Measurements from ENCODE around the gene TSPAN8. TPM values are rescaled to one million over a fixed set of nuclear protein-coding genes. Genes with fewer than 3 reads are reported as not detected.

The TSPAN8 gene
- total and polyA plus RNA-seq, 2 experiments from 2014 or later = not detected

DNA sequence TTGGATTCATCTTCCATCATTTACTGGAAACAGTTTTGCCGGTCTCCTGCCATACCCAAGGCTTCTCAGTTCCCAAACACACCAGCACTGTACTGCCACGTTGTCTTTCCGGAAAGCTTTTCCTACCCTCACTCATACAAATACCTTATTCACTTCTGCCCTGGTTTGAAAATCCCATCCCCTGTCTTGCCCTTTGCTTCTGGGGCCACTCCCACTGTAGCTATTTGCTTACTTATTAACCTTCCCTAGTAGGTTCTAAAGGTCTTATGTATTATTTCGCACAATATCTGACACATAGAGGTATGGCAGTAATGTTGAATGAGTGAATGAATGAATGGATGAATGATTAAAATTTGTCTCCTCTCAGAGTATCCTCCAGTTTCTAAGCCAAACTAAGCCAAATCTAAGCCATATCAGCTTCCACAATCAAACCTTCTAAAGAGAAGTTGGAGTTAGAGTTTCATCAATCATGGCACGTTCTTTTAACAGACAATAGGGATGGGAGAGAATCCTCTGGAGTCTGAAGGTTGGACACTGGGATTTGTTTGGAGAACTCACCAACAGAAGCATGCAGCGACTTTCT, 18.6 kb downstream of the TSPAN8 start (continued):
- TF ChIP-seq, protein P1, sequence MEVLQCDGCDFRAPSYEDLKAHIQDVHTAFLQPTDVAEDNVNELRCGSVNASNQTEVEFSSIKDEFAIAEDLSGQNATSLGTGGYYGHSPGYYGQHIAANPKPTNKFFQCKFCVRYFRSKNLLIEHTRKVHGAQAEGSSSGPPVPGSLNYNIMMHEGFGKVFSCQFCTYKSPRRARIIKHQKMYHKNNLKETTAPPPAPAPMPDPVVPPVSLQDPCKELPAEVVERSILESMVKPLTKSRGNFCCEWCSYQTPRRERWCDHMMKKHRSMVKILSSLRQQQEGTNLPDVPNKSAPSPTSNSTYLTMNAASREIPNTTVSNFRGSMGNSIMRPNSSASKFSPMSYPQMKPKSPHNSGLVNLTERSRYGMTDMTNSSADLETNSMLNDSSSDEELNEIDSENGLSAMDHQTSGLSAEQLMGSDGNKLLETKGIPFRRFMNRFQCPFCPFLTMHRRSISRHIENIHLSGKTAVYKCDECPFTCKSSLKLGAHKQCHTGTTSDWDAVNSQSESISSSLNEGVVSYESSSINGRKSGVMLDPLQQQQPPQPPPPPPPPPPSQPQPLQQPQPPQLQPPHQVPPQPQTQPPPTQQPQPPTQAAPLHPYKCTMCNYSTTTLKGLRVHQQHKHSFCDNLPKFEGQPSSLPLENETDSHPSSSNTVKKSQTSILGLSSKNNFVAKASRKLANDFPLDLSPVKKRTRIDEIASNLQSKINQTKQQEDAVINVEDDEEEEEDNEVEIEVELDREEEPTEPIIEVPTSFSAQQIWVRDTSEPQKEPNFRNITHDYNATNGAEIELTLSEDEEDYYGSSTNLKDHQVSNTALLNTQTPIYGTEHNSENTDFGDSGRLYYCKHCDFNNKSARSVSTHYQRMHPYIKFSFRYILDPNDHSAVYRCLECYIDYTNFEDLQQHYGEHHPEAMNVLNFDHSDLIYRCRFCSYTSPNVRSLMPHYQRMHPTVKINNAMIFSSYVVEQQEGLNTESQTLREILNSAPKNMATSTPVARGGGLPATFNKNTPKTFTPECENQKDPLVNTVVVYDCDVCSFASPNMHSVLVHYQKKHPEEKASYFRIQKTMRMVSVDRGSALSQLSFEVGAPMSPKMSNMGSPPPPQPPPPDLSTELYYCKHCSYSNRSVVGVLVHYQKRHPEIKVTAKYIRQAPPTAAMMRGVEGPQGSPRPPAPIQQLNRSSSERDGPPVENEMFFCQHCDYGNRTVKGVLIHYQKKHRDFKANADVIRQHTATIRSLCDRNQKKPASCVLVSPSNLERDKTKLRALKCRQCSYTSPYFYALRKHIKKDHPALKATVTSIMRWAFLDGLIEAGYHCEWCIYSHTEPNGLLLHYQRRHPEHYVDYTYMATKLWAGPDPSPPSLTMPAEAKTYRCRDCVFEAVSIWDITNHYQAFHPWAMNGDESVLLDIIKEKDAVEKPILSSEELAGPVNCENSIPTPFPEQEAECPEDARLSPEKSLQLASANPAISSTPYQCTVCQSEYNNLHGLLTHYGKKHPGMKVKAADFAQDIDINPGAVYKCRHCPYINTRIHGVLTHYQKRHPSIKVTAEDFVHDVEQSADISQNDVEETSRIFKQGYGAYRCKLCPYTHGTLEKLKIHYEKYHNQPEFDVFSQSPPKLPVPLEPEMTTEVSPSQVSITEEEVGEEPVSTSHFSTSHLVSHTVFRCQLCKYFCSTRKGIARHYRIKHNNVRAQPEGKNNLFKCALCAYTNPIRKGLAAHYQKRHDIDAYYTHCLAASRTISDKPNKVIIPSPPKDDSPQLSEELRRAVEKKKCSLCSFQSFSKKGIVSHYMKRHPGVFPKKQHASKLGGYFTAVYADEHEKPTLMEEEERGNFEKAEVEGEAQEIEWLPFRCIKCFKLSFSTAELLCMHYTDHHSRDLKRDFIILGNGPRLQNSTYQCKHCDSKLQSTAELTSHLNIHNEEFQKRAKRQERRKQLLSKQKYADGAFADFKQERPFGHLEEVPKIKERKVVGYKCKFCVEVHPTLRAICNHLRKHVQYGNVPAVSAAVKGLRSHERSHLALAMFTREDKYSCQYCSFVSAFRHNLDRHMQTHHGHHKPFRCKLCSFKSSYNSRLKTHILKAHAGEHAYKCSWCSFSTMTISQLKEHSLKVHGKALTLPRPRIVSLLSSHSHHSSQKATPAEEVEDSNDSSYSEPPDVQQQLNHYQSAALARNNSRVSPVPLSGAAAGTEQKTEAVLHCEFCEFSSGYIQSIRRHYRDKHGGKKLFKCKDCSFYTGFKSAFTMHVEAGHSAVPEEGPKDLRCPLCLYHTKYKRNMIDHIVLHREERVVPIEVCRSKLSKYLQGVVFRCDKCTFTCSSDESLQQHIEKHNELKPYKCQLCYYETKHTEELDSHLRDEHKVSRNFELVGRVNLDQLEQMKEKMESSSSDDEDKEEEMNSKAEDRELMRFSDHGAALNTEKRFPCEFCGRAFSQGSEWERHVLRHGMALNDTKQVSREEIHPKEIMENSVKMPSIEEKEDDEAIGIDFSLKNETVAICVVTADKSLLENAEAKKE (CRISPR knock-in tag; IDR thresholded peaks at IDR 0.05) = no peak
- TF ChIP-seq STAT1 (IDR thresholded peaks at IDR 0.05; ENCODE audit: unreplicated experiment) (no peak), JUNB (IDR thresholded peaks at IDR 0.05; ENCODE audit: unreplicated experiment) (no peak)

DNA sequence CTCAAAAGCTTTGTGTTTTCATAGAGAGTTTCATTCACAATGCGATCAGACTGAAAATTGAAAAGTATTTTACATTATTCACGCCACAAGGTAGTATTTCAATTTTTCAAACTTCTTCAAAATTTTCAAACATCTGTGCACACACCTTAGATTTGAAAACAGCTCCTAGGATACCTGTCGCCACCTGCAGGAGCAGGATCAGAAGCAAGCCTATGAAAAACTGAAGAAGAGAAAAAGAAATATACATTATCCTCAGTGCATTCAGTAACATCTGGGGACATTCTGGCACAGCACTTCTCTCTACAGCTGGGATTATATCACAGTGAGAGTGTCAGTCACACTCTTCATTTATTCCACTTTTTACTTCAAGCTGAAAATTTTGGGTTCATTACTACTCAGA, 19.8 kb downstream of the TSPAN8 start:
- Histone ChIP-seq H3K4me3 (no peak overlapping the region), H3K36me3 (ENCODE audit: insufficient read depth) (no peaks in the 10 kb centered on the region), H3K9me2 (ENCODE audit: insufficient read depth) (no peaks in the 10 kb centered on the region), H2AFZ (no peak overlapping the region), H3K4me2 (no peak overlapping the region), H4K20me1 (replicated peaks; ENCODE audit: insufficient read depth) (no peaks in the 10 kb centered on the region), H3K4me1 (ENCODE audit: insufficient read depth) (peaks cover 5% of the 10 kb centered on the region), H3F3A (replicated peaks; ENCODE audit: low read depth) (no peaks in the 10 kb centered on the region), H3K27ac (ENCODE audit: low read depth) (no peak overlapping the region), H3K27me3 (ENCODE audit: insufficient read depth) (no peaks in the 10 kb centered on the region), H3K79me2 (replicated peaks; ENCODE audit: insufficient read depth) (no peaks in the 10 kb centered on the region)
- H3K36me3 Mint-ChIP-seq (ENCODE audit: low read depth) = no peaks in the 10 kb centered on the region
- no peak overlapping the region for H3K4me3 Mint-ChIP-seq
- H3K9me3 Mint-ChIP-seq = no peaks in the 10 kb centered on the region
- H3K27ac Mint-ChIP-seq = no peak overlapping the region
- H3K4me1 Mint-ChIP-seq = peaks cover 18% of the 10 kb centered on the region; the same call in 2 of the 3 replicates
- TF ChIP-seq POLR2AphosphoS5 (IDR thresholded peaks at IDR 0.05; ENCODE audit: low read depth) (no peak), JUNB (IDR thresholded peaks at IDR 0.05; ENCODE audit: unreplicated experiment) (no peak), ZNF331 (CRISPR knock-in tag; IDR thresholded peaks at IDR 0.05; ENCODE audit: low read depth) (no peak)
- TF ChIP-seq, protein P2, sequence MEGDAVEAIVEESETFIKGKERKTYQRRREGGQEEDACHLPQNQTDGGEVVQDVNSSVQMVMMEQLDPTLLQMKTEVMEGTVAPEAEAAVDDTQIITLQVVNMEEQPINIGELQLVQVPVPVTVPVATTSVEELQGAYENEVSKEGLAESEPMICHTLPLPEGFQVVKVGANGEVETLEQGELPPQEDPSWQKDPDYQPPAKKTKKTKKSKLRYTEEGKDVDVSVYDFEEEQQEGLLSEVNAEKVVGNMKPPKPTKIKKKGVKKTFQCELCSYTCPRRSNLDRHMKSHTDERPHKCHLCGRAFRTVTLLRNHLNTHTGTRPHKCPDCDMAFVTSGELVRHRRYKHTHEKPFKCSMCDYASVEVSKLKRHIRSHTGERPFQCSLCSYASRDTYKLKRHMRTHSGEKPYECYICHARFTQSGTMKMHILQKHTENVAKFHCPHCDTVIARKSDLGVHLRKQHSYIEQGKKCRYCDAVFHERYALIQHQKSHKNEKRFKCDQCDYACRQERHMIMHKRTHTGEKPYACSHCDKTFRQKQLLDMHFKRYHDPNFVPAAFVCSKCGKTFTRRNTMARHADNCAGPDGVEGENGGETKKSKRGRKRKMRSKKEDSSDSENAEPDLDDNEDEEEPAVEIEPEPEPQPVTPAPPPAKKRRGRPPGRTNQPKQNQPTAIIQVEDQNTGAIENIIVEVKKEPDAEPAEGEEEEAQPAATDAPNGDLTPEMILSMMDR (conservative IDR thresholded peaks at IDR 0.05; ENCODE audit: low read depth in 2 of 2) = peak; percentile 49 to 56; a peak in 3 of 4 replicates
- H3K27me3 Mint-ChIP-seq (ENCODE audit: insufficient read depth, low read depth, poor library complexity) = no peaks in the 10 kb centered on the region
- ATAC-seq = no peak
- DNase-seq (ENCODE audit: low spot score) = peak; percentile 16

Data from GM23338 (cell line).